GM19193 (cell line): Measurements from ENCODE around the gene RIMBP3C.
"Not testable (repeated sequence)": the region's sequence is repeated elsewhere in the genome, so short reads cannot be mapped to it uniquely, and the experiment has no call there.

Source experiments
- POLR2A ChIP-seq: IDR thresholded peaks from 4 replicates; pipeline ENCODE4 v1.6.1; 2011; ENCODE audit not compliant: insufficient read depth, insufficient read length; ENCODE audit errors: extremely low read depth

Gene RIMBP3C

DNA sequence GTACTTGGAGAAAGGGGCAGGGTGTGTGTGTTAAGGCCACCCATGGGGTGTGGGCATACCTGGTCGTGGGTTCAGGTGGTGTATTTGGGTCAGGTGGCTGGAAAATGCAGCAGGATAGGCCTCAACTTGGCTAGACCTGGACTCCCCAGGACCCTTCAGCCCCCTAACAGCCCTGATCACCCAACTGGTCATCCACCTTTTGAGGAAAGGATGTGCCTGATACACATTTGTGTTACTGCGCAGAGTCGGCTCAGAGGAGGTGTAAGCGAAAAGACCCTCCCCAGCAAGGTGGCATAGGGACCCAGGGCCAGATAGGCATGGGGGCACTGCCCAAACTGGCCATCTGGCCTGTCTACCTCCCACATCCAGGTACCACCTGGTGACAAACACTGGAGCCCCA, at the start of gene RIMBP3C:
RIMBP3C (minus strand) TSS at position 101 of the 400 bp plus-strand sequence. CDS start 485 bp downstream, outside the sequence.
- not testable (repeated sequence) for TF ChIP-seq POLR2A

DNA sequence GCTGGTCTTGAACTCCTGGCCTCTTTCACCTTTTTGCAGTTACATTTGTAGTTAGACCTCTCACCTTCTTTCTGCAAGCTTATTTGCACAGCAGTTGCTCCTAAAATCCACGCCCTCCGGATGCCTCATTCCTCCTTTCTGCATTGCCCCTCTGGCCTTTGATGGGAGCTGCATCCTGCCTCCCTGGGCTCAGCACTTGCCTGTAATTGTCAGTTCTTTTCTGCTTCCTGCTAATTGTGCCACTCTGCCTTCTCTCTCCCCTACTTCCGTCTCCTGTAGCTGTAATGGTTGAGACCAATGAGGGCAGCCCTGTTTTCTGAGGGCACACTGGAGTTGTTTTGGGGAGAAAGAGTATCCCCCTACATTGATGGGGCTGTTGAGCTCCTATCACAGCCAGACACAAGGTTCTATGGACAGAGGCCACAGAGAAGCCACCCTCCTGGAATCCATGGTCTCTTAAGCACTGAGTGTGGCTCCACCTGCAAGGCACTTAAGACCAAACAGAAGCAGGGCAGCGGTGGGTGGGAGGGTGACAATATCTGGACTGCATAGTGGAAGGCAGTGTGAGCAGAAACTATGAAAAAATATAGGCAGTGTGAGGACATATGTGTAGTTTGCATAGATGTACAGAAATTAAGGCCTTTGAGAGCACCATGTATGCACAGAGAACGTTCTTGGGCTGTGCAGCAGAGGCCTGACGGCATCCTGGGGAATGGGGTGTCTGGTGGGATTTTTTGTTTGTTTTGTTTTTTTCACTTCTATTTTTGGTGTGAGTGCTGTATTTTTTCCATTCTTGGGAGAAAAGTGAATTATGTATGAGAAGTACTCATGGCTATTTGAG, 48.0 kb upstream of the RIMBP3C start:
- TF ChIP-seq POLR2A = no peak

DNA sequence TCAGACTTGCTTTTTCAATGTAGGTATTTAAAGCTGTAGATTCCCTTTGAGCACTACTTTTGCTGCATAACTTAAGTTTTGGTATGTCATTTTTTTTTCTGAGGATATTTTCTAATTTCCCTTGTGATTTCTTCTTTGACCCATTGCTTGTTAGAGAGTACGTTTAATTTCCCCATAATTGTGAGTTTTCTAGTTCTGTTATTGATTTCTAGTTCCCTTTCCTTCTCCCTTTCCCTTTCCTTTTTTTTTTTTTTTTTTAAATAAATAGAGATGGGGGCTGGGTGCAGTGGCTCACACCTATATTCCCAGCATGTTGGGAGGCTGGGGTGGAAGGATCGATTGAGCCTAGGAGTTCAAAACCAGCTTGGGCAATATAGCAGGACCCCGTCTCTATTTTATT, 47.0 kb upstream of the RIMBP3C start:
- TF ChIP-seq POLR2A = no peak

- TF ChIP-seq POLR2A = no peak
Observed at GRCh38 chr22:21594865-21595452, 43.7 kb upstream of the RIMBP3C start.

DNA sequence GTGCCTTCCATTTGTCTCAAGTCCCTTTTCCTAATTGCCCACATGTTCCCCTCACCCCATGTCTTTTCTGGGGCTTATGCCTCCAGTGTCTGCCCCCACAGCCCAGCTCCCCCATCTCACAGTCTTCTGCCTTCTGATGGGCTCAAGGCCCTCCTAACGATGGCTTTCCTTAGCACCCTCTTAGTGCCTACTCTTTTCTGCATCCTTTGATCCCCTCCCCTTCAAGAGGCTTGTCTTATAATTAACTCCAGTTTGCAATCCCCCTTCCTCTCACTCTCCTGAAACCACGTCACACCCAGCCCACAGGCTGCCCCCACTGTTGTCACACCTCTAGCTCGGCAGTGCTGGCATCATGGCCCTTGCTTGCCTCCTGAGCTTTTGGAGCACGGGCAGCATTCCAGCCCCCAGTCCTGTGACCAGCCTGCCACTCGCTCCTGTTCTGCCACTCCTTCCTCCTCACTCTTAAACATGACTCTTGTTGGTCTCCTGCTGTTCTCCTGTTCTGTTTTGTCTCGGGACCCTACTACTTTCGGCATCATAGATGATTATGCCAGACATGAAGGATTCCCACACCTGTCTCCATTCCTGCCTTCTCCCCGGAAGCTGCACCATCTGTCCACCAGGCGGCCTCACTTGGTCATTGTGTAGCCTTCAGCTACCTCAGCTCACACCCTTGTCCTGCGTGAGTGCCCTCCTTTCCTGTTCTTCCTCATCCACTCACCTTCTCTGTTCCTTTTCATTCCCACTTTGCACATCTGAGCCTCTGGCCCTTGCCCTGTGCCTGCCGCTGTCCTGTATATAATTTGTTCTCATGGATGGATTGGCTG, 42.4 kb upstream of the RIMBP3C start:
- TF ChIP-seq POLR2A = no peak

GRCh38 chr22:21592422-21592821, 41.2 kb upstream of the RIMBP3C start:
- TF ChIP-seq POLR2A = no peak

- TF ChIP-seq POLR2A = no peak
Observed at GRCh38 chr22:21591695-21592094, 40.4 kb upstream of the RIMBP3C start.

GRCh38 chr22:21590809-21591641, 39.8 kb upstream of the RIMBP3C start:
- no peak for TF ChIP-seq POLR2A

GRCh38 chr22:21589396-21589795, 38.1 kb upstream of the RIMBP3C start:
- no peak for TF ChIP-seq POLR2A

DNA sequence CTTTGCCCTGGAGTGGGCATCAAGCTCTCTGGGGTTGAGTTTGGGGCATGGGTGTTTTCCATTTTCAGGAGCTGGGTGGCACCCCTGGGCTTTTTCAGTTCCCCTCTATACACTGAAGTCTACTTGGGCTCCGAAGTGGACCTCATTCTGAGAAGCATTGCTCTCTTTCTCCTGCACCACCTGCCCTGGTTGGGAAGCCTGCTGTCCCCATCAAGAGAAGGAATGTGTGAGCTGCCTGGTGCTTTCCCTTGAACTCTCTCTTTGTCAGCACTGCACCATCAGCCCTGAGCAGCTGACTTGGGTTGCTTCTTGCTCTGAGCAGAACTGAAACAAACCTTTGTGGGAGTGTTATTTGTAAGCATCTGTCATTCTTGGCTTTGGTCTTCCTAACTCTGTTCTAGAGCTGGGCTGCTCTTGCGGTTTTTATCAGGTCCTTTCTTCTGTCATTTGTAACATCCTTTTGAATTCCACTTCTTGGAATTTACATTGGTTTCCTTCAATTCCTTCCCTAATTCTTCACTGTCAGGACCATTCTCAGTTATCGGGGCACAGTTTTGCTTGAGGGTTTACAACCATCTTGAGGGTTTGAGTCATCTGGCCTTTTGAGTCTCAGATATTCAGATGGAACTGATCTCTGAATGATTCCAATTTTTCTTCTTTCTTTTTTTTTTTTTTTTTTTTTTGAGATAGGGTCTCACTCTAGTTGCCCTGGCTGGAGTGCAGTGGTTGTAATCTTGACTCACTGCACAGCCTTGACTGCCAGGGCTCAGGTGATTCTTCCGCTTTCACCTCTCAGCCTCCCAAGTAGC, 36.7 kb upstream of the RIMBP3C start:
- no peak for TF ChIP-seq POLR2A

GRCh38 chr22:21585389-21585788, 34.1 kb upstream of the RIMBP3C start:
- TF ChIP-seq POLR2A = no peak

GRCh38 chr22:21582801-21583740, 31.8 kb upstream of the RIMBP3C start:
- no peak for TF ChIP-seq POLR2A

GRCh38 chr22:21579474-21579851, 28.2 kb upstream of the RIMBP3C start:
- no peak for TF ChIP-seq POLR2A
